ENCODE results near the gene RXRA. TPM values are rescaled to one million over a fixed set of nuclear protein-coding genes. Genes with fewer than 3 reads are reported as not detected.

Gene RXRA
- polyA plus RNA-seq, 3 donors: 15.8 to 91.0 (median 23.2) TPM

DNA sequence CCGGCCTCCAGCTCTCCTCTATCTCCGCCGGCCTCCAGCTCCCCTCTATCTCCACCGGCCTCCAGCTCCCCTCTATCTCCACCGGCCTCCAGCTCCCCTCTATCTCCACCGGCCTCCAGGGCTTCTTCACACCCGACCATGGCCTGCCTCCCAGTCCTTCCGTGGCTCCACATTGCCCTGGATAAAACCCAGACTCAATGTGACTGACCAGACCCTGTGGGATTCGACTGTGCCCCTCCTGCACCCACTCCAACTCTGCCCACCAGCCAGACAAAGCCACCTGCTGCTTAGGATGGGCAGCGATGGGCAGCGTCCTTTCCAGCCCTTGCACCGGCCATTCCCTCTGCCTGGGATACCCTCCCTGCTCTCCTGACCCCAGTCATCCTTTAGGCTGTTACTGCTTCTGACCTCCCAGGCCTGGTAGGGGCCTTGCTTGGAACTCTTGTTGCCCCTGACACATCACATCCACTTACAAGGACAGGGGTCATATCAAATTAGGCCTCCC is 30.5 kb upstream of the RXRA start:
- Histone ChIP-seq H3K9me3 (replicated peaks in 1 of 2; ENCODE audit: control insufficient read depth in 1 of 2, insufficient read depth in 1 of 2, low read length in 2 of 2) (no peaks in the 10 kb centered on the region), H2AFZ (ENCODE audit: insufficient read depth, low read depth, low read length, poor library complexity, severe bottlenecking) (no peak overlapping the region), H3K9ac (ENCODE audit: insufficient read depth, low read length, poor library complexity, severe bottlenecking) (no peak overlapping the region), H3K27ac (ENCODE audit: low read depth in 1 of 2, low read length in 2 of 2) (no peak overlapping the region), H4K20me1 (ENCODE audit: insufficient read depth, low read length) (no peaks in the 10 kb centered on the region), H3K4me1 (ENCODE audit: control insufficient read depth in 1 of 2, insufficient read depth in 2 of 2, low read length in 2 of 2) (peaks cover 9 to 15% of the 10 kb centered on the region in 2 donors), H3K36me3 (replicated peaks in 1 of 2; ENCODE audit: control insufficient read depth in 1 of 2, insufficient read depth in 2 of 2, low read length in 2 of 2) (no peaks in the 10 kb centered on the region), H3K27me3 (ENCODE audit: control insufficient read depth in 2 of 2, insufficient read depth in 2 of 2, low read length in 2 of 2) (no peaks in the 10 kb centered on the region), H3K79me2 (ENCODE audit: insufficient read depth, low read length) (no peaks in the 10 kb centered on the region), H3K4me2 (replicated peaks; ENCODE audit: extremely low read depth, low read length, poor library complexity, severe bottlenecking) (no peak overlapping the region), H3K4me3 (replicated peaks in 1 of 3; ENCODE audit: low read depth in 2 of 3, low read length in 3 of 3) (no peak overlapping the region)
- Mint-ChIP-seq H3K36me3 (no peaks in the 10 kb centered on the region), H3K9me3 (peaks cover 0 to 3% (median 0%) of the 10 kb centered on the region in 7 donors), H3K27ac (no peak overlapping the region), H3K27me3 (ENCODE audit: low read depth in 3 of 3) (peaks cover 18 to 32% (median 20%) of the 10 kb centered on the region in 3 donors), H3K4me3 (no peak overlapping the region), H3K4me1 (peaks cover 18% of the 10 kb centered on the region)
- WGBS (ENCODE audit: insufficient coverage): 96% methylated on average over 12 of the region's 12 CpGs
- intact Hi-C loops (cut with micrococcal nuclease): no loop called here
- TF ChIP-seq, protein P1, sequence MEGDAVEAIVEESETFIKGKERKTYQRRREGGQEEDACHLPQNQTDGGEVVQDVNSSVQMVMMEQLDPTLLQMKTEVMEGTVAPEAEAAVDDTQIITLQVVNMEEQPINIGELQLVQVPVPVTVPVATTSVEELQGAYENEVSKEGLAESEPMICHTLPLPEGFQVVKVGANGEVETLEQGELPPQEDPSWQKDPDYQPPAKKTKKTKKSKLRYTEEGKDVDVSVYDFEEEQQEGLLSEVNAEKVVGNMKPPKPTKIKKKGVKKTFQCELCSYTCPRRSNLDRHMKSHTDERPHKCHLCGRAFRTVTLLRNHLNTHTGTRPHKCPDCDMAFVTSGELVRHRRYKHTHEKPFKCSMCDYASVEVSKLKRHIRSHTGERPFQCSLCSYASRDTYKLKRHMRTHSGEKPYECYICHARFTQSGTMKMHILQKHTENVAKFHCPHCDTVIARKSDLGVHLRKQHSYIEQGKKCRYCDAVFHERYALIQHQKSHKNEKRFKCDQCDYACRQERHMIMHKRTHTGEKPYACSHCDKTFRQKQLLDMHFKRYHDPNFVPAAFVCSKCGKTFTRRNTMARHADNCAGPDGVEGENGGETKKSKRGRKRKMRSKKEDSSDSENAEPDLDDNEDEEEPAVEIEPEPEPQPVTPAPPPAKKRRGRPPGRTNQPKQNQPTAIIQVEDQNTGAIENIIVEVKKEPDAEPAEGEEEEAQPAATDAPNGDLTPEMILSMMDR (IDR thresholded peaks at IDR 0.05): no peak
- DNase-seq: no peak

DNA sequence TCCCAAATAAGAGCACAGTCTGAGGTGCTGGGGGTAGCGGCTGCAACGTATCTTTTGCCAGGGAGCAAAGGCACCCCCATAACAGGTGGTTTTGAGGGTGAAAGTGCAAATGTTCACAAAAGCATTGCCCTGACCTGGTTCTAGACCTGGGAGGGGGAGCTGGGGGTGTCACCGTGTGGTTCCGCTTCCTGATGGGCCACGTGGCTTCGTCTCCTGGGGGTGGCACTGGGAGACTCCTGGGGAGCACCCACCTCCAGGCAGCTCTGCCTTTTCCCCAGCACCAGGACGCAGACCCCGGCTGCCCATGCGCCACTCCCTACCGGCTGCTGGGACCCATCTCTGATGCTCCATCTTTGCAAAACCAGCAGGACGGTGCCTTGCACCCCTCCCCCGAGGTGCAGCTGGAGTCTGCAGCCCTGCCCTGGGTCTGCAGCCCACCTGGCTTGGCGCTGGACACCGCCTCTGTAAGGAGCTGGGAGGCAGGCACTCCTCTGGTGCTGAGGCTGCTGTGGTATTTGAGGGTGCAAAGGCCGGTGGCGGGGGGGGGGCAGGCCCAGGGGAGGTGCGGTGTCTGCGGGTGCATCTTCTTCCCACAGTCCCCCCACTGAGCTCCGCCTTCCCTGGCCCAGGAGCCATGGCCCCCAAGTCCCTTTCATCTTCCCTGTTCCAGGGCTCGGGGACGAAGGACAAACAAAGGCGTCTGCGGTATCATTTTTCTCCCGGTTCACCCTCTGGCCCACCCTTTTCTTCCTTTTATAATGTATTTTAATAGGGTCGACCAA is 29.8 kb upstream of the RXRA start:
- Histone ChIP-seq H3K36me3 (replicated peaks in 1 of 2; ENCODE audit: control insufficient read depth in 1 of 2, insufficient read depth in 2 of 2, low read length in 2 of 2) (no peaks in the 10 kb centered on the region), H4K20me1 (ENCODE audit: insufficient read depth, low read length) (no peaks in the 10 kb centered on the region), H3K9ac (ENCODE audit: insufficient read depth, low read length, poor library complexity, severe bottlenecking) (no peak overlapping the region), H3K4me2 (replicated peaks; ENCODE audit: extremely low read depth, low read length, poor library complexity, severe bottlenecking) (no peak overlapping the region), H3K4me1 (ENCODE audit: control insufficient read depth in 1 of 2, insufficient read depth in 2 of 2, low read length in 2 of 2) (peaks cover 9 to 15% of the 10 kb centered on the region in 2 donors), H3K4me3 (replicated peaks in 1 of 3; ENCODE audit: low read depth in 2 of 3, low read length in 3 of 3) (no peak overlapping the region), H3K79me2 (ENCODE audit: insufficient read depth, low read length) (no peaks in the 10 kb centered on the region), H3K27ac (ENCODE audit: low read depth in 1 of 2, low read length in 2 of 2) (no peak overlapping the region), H2AFZ (ENCODE audit: insufficient read depth, low read depth, low read length, poor library complexity, severe bottlenecking) (no peak overlapping the region), H3K9me3 (replicated peaks in 1 of 2; ENCODE audit: control insufficient read depth in 1 of 2, insufficient read depth in 1 of 2, low read length in 2 of 2) (no peaks in the 10 kb centered on the region), H3K27me3 (ENCODE audit: control insufficient read depth in 2 of 2, insufficient read depth in 2 of 2, low read length in 2 of 2) (no peaks in the 10 kb centered on the region)
- peaks cover 18 to 32% (median 19%) of the 10 kb centered on the region in 3 donors for H3K27me3 Mint-ChIP-seq (ENCODE audit: low read depth in 3 of 3)
- H3K9me3 Mint-ChIP-seq: peaks cover 0 to 3% (median 0%) of the 10 kb centered on the region in 7 donors
- intact Hi-C loops (cut with micrococcal nuclease): no loop called here
- WGBS (ENCODE audit: insufficient coverage): 94% methylated on average over 15 of the region's 25 CpGs
- DNase-seq: no peak
- H3K4me3 Mint-ChIP-seq: no peak overlapping the region
- peaks cover 18% of the 10 kb centered on the region for H3K4me1 Mint-ChIP-seq
- no peaks in the 10 kb centered on the region for H3K36me3 Mint-ChIP-seq
- TF ChIP-seq, protein P1 (IDR thresholded peaks at IDR 0.05): no peak
- no peak overlapping the region for H3K27ac Mint-ChIP-seq
